Measurements from ENCODE around the gene TIMM13. TPM values are rescaled to one million over a fixed set of nuclear protein-coding genes. Genes with fewer than 3 reads are reported as not detected.

Gene TIMM13
- total RNA-seq, 1 experiment from 2014 or later = 129 TPM

GRCh38 chr19:2392366-2392765, 35.0 kb downstream of the TIMM13 start:
- TF ChIP-seq CTCF (conservative IDR thresholded peaks at IDR 0.05; ENCODE audit: low read depth, low read length) = no peak
- TF ChIP-seq EZH2phosphoT487 (IDR thresholded peaks at IDR 0.05; ENCODE audit: borderline replicate concordance, low read length) = no peak
- no peak for TF ChIP-seq EZH2 (IDR thresholded peaks at IDR 0.05; ENCODE audit: low read length, unreplicated experiment)
- Histone ChIP-seq H3K36me3 (ENCODE audit: low read depth, low read length) (no peaks in the 10 kb centered on the region), H4K20me1 (ENCODE audit: low read length) (no peaks in the 10 kb centered on the region), H3K4me3 (ENCODE audit: low read length) (no peak overlapping the region), H3K27ac (ENCODE audit: low read length) (no peak overlapping the region), H3K9me2 (replicated peaks; ENCODE audit: low read length) (no peaks in the 10 kb centered on the region), H3K27me3 (ENCODE audit: low read length) (no peaks in the 10 kb centered on the region), H3K9me3 (ENCODE audit: low read length) (no peaks in the 10 kb centered on the region), H3F3A (ENCODE audit: low read length, unreplicated experiment) (no peaks in the 10 kb centered on the region), H3K9ac (ENCODE audit: low read length) (no peak overlapping the region), H3K4me1 (ENCODE audit: insufficient read depth, low read length) (no peaks in the 10 kb centered on the region), H3K79me2 (ENCODE audit: low read length) (no peaks in the 10 kb centered on the region), H2AFZ (ENCODE audit: low read length) (no peak overlapping the region), H3K4me2 (ENCODE audit: low read length) (no peak overlapping the region)
- intact Hi-C loops (cut with micrococcal nuclease) = no loop called here
- CTCF ChIA-PET = interaction anchor here (0.6 kb wide), 1 partner anchor 215 kb away, joined by 3 read pairs; no protein-coding TSS in a partner anchor
- POLR2A ChIA-PET (ENCODE audit: unreplicated experiment) = no interaction called here
- no TSS peak for BruUV-seq (replicated peaks)
- ATAC-seq (no peak), DNase-seq (no peak)

GRCh38 chr19:2391118-2391725, 36.2 kb downstream of the TIMM13 start:
- no TSS peak for BruUV-seq (replicated peaks)
- POLR2A ChIA-PET (ENCODE audit: unreplicated experiment) = no interaction called here
- intact Hi-C loops (cut with micrococcal nuclease) = no loop called here
- Histone ChIP-seq H3F3A (ENCODE audit: low read length, unreplicated experiment) (no peaks in the 10 kb centered on the region), H3K27ac (ENCODE audit: low read length) (no peak overlapping the region), H2AFZ (ENCODE audit: low read length) (no peak overlapping the region), H3K79me2 (ENCODE audit: low read length) (no peaks in the 10 kb centered on the region), H3K36me3 (ENCODE audit: low read depth, low read length) (no peaks in the 10 kb centered on the region), H4K20me1 (ENCODE audit: low read length) (no peaks in the 10 kb centered on the region), H3K4me2 (ENCODE audit: low read length) (peak overlapping the region; percentile 42; the same call in 1 of the 2 replicates), H3K9ac (ENCODE audit: low read length) (no peak overlapping the region), H3K4me3 (ENCODE audit: low read length) (no peak overlapping the region), H3K9me3 (ENCODE audit: low read length) (no peaks in the 10 kb centered on the region), H3K9me2 (replicated peaks; ENCODE audit: low read length) (no peaks in the 10 kb centered on the region), H3K4me1 (ENCODE audit: insufficient read depth, low read length) (no peaks in the 10 kb centered on the region), H3K27me3 (ENCODE audit: low read length) (no peaks in the 10 kb centered on the region)
- ATAC-seq (no peak), DNase-seq (peak; percentile 69)
- CTCF ChIA-PET = interaction anchor here (0.6 kb wide), 1 partner anchor 1970 kb away, joined by 4 read pairs; no protein-coding TSS in a partner anchor
- TF ChIP-seq EZH2phosphoT487 (IDR thresholded peaks at IDR 0.05; ENCODE audit: borderline replicate concordance, low read length) (no peak), CTCF (conservative IDR thresholded peaks at IDR 0.05; ENCODE audit: low read depth, low read length) (peak; percentile 70), EZH2 (IDR thresholded peaks at IDR 0.05; ENCODE audit: low read length, unreplicated experiment) (no peak)

- Histone ChIP-seq H3K36me3 (ENCODE audit: low read depth, low read length) (no peaks in the 10 kb centered on the region), H3K9me3 (ENCODE audit: low read length) (no peaks in the 10 kb centered on the region), H3K9me2 (replicated peaks; ENCODE audit: low read length) (no peaks in the 10 kb centered on the region), H3F3A (ENCODE audit: low read length, unreplicated experiment) (no peaks in the 10 kb centered on the region), H2AFZ (ENCODE audit: low read length) (no peak overlapping the region), H3K4me3 (ENCODE audit: low read length) (no peak overlapping the region), H3K4me2 (ENCODE audit: low read length) (no peak overlapping the region), H3K9ac (ENCODE audit: low read length) (no peak overlapping the region), H3K27me3 (ENCODE audit: low read length) (no peaks in the 10 kb centered on the region), H3K27ac (ENCODE audit: low read length) (no peak overlapping the region), H3K79me2 (ENCODE audit: low read length) (no peaks in the 10 kb centered on the region), H3K4me1 (ENCODE audit: insufficient read depth, low read length) (0 out of 2 replicates have a peak, but pooled peaks cover 3% of the 10 kb centered on the region), H4K20me1 (ENCODE audit: low read length) (no peaks in the 10 kb centered on the region)
- intact Hi-C loops (cut with micrococcal nuclease) = no loop called here
- no peak for ATAC-seq
- ChIA-PET POLR2A (ENCODE audit: unreplicated experiment) (no interaction called here), CTCF (no interaction called here)
- TF ChIP-seq EZH2phosphoT487 (IDR thresholded peaks at IDR 0.05; ENCODE audit: borderline replicate concordance, low read length) (no peak), EZH2 (IDR thresholded peaks at IDR 0.05; ENCODE audit: low read length, unreplicated experiment) (no peak), CTCF (conservative IDR thresholded peaks at IDR 0.05; ENCODE audit: low read depth, low read length) (no peak)
- no peak for DNase-seq
- no TSS peak for BruUV-seq (replicated peaks)
Measured at GRCh38 chr19:2389594-2389993, 37.8 kb downstream of the TIMM13 start.

Data from PC-3 (cell line).